Inflammatory macrophage (primary cell): ENCODE measurements around the gene TC2N.
"Not testable (repeated sequence)": the region's sequence is repeated elsewhere in the genome, so short reads cannot be mapped to it uniquely, and the experiment has no call there.

Experiments
- DNase-seq, 2 donors: peaks; one replicate each; pipeline ENCODE4 v3.0.0-alpha.2; 2020 to 2022

Gene TC2N

GRCh38 chr14:91888641-91889476 is 21.5 kb upstream of the TC2N start:
- no peak for DNase-seq

DNA sequence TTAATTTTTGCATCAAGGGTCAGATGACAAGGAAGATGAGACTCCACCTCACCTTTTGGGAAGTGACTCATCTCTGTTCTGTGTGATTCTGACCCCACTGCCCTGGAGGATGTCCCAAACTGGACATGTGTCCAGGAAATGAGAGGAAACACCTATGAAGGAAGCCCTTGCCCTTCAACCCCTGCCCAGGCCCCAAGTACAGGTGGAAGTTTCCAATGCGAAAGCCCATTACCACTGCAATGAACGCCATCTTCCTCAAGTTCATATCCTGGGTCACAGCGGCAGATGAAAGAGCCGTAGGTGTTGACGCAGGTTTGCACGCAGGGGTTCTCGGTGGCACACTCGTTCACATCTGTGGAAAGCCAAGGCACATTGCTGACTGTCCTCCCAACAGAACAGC is 19.6 kb upstream of the TC2N start:
- DNase-seq: no peak

- DNase-seq: no peak
Measured at GRCh38 chr14:91885839-91886238, 18.5 kb upstream of the TC2N start.

DNA sequence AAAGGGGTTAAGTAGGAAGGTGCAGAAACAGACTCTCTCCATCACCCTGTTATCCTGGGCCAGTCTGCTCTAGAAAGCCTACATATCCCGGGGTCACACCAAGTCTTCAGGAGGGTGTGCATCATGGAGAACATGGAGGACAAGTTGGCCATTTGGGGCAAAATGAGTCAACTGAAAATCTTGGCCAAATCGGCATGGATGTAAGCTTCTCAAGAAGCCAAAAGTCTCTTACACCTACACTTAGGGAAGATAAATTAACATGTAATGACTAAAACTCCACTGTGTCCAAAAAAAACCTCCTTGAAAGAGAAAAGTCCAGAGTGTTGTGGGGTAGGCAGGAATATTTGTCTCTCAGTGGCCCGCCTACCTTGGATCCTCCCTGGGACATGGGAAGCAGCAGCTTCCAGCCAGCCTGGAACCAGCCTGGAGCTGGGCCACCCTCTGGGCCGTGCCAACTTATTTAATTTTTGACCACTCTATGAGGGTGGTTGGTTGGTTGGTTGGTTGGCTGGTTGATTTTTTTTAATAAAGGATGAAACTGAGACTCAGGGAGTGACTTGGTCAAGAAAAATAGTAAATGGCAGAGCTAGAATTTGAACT is 17.9 kb upstream of the TC2N start:
- no peak for DNase-seq

- DNase-seq: no peak
Measured at GRCh38 chr14:91884664-91885063, 17.3 kb upstream of the TC2N start.

GRCh38 chr14:91883753-91884152 is 16.4 kb upstream of the TC2N start:
- no peak for DNase-seq

DNA sequence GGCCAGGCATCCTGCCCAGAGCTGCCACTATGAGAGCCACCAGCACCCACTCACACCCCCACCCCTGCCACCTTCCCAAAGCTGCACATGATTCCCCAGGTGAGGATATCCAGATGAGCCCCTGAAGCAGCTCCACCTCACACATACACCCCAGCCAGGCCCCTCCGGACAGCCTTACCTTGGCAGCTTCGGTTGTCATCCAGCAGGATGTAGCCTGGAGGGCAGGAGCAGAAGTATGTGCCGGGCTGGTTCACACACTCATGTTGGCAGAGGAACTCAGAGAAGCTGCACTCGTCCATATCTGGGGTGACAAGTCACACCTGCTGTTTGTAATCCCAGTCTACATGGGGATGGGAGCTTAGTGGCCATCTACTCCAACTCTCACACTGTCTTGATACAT is 15.4 kb upstream of the TC2N start:
- DNase-seq: no peak

GRCh38 chr14:91882369-91882768 is 15.0 kb upstream of the TC2N start:
- DNase-seq: no peak

- no peak for DNase-seq
Measured at GRCh38 chr14:91879196-91879595, 11.9 kb upstream of the TC2N start.

GRCh38 chr14:91878274-91878673 is 10.9 kb upstream of the TC2N start:
- no peak for DNase-seq

DNA sequence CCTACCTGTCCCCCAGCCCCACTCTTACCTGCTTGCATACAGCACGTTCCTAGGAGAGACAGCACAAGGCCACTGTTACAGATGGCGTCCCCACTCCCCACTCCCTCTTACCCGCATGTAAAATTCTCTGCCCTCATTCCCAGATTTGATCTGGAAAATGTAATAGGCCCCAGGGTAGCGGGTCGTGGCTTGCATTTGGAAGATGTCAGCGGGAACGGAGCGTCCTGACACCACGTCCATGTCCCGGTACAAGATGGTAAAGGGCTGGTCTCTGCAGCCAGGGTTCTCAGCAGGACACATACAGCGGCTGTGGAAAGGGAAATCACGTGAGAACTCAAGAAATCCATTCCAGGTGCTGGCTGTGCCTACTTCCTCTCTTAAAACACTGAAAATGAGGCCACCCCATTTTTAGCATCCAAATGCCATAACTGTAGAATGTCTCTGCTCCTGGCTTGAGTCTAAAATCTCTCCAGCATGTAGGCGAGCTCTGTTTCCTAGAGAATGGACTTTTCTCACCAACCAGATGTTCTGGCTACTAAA is 10.1 kb upstream of the TC2N start:
- no peak for DNase-seq

DNA sequence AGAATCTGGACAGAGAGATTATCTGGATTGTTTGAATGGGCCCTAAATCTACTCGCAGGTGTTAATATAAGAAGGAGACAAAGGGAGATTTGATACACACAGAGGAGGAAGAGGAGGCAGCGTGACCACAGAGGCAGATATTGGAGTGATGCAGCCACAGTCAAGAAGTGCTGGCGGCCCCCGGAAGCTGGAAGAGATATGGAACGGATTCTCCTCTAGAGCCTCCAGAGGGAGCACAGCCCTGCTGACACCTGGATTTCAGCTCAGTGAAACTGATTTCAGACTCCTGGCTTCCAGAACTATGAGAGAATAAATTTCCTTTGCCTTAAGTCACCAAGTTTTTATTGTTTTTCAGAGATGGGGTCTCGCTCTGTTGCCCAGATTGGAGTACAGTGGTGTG is 9.2 kb upstream of the TC2N start:
- no peak for DNase-seq

GRCh38 chr14:91875525-91876286 is 8.4 kb upstream of the TC2N start:
- no peak for DNase-seq

- no peak for DNase-seq
Measured at GRCh38 chr14:91873471-91874415, 6.4 kb upstream of the TC2N start.

DNA sequence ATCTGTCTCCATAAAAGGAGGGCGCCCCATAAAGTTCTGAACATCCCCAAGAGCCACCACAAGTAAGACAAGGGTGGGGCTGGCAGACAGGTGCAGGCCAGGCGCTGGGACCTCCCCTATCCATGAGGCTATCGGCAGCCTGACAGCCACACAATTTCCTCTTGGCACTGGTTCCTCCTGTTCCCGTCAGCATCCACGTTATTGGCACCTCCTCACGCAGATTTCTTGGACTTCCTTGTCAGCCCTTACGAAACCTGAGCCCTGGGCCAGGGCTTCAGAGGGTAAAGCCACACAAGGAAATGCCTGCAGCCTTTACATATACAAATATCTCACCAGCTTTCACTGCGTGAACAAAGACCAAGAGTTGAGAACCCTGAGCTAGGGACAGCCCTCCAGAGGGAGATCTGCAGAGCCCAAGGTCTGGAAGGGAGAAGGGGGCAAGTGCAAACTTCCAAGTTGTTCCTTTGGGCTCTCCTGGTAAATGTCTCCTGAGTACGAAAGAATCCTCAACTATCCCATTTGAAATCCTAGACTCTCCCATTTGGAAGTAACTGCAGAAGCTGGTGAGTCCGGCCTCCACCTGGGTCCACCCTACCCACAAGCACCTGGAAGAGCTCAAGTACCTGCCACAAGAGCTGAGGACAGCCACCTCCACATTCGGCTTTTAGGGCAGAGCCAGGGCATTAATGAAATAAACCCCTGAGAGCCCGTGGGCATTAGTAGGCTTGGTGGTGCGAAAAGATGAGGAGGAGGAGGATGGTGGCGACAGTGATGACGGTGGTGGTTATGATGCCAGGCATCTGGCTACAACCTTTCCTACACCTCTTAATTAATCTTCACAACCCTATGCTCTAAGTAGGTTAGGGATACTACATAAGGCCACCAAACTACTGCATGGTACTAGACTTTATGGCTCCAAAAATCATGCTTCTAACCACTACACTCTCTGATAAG is 5.5 kb upstream of the TC2N start:
- peak; percentile 61 to 67 for DNase-seq

- DNase-seq: peak; percentile 24 to 48
Measured at GRCh38 chr14:91872011-91872501, 4.7 kb upstream of the TC2N start.

DNA sequence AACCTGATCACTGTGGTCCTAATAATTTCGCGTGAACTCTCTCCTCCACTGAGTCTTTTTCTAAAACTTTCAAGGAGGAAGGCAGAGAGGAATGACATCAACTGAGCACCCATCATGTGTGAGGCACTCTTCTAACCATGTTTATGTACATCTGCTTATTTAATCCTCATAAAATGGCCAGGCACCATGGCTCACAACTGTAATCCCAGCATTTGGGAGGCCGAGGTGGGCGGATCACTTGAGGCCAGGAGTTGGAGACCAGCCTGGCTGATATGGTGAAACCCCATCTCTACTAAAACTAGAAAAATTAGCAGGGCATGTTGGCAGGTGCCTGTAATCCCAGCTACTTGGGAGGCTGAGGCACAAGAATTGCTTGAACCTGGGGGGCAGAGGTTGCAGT is 4.1 kb upstream of the TC2N start:
- DNase-seq: not testable (repeated sequence)

DNA sequence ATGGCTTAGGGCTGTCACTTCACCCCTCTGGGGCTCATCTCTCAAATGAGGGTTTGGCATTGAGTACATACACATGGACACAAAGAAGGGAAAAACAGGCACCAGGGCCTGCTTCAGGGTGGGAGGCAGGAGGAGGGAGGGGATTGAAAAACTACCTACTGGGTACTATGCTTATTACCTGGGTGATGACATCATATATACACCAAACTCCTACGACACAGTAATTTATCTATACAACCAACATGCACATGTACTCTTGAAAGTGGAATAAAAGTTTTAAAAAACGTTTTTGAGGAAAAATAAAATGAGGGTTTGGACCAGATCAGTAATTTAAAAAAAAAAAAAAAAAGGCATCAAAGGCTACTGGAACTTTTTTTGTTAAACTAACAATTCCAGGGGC is 3.6 kb upstream of the TC2N start:
- no peak for DNase-seq

DNA sequence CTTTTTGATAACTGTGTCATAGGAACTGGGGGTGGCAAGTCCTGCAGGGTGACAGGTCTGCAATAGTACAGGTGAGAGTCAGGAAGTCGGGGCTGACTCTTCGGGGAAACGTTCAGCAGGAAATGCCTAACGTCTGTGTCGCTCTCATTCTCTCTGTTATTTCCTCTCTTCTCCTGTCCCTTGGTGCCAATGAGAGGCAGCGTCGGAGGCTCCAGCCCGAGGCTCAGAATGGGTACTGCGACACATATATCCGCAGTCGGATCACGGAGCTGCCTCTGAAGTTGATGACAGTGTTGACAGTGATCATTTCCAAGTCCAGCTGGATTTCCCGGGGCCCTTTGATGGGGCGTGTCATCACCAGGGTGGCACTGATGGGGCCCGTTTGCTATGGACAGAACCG is 2.7 kb upstream of the TC2N start:
- DNase-seq: no peak

DNA sequence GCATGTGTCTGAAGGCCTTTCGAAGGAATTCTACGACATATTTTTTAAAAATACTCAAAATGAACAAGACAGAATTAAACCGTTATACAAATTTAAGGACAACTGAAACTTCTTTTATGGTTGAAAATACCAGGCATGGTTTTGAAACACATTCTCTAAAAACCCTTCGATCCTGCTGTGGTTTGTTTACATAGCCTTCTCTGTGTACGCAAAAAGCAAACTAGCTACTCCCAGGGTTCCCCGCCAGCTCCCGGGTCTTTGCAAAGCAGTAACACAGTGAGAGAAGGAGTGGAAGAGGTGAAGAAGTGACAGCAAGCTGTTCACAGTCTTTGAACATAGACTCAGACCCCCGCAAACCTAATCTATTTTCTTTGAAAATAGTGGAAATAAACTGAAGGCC is 2.2 kb upstream of the TC2N start:
- no peak for DNase-seq
